HEK293T (cell line): ENCODE measurements around the gene KAT7.

Experiments
- ARNT ChIP-seq: fragments of 450-650 bp; IDR thresholded peaks from 2 replicates; pipeline ENCODE4 v1.6.1; 2017; ENCODE audit warnings: mild to moderate bottlenecking
- BHLHE40 ChIP-seq: fragments of 450-650 bp; IDR thresholded peaks from 2 replicates; pipeline ENCODE4 v1.6.1; 2016; ENCODE audit warnings: mild to moderate bottlenecking, moderate library complexity, borderline replicate concordance
- CTBP1 ChIP-seq: fragments of 450-650 bp; IDR thresholded peaks from 2 replicates; pipeline ENCODE4 v1.6.1; 2016; ENCODE audit warnings: borderline replicate concordance
- ELF4 ChIP-seq: fragments of 450-650 bp; IDR thresholded peaks from 2 replicates; pipeline ENCODE4 v1.6.1; 2017; ENCODE audit warnings: antibody characterized with exemption
- FOXA1 ChIP-seq: fragments of 450-650 bp; IDR thresholded peaks from 2 replicates; pipeline ENCODE4 v1.6.1; 2016; ENCODE audit warnings: mild to moderate bottlenecking
- FOXK2 ChIP-seq: fragments of 450-650 bp; IDR thresholded peaks from 2 replicates; pipeline ENCODE4 v1.6.1; 2016; ENCODE audit warnings: mild to moderate bottlenecking
- FOXM1 ChIP-seq: fragments of 450-650 bp; IDR thresholded peaks from 2 replicates; pipeline ENCODE4 v1.6.1; 2017; ENCODE audit warnings: mild to moderate bottlenecking, borderline replicate concordance
- L3MBTL2 ChIP-seq: fragments of 450-650 bp; conservative IDR thresholded peaks from 2 replicates; pipeline ENCODE4 v1.6.1; 2016; ENCODE audit warnings: mild to moderate bottlenecking
- SP1 ChIP-seq: fragments of 450-650 bp; IDR thresholded peaks from 2 replicates; pipeline ENCODE4 v1.6.1; 2017
- ZNF384 ChIP-seq: fragments of 450-650 bp; IDR thresholded peaks from 2 replicates; pipeline ENCODE4 v1.6.1; 2016
- TF ChIP-seq, protein P1 (sequence below): fragments of 450-650 bp; IDR thresholded peaks from 2 replicates; pipeline ENCODE4 v1.6.1; 2016

DNA sequence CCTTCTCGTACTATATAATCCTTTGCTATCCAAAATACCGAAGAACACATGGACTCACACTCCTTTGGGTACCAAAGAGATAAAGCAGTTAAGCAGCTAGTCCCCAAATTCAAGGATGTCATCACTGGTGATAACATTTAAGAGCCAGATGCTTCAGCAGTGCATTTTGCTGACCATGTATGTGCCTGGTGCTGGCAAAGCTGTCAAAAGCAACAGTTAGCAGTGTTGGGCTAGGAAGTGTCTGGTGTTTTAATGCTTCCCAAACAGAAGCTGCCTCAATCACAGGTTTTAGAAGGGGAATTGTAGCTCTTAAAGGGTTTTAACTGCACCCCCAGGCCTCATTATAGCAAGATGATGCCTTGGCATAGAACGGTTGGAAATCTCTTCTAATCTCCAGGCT is 29.3 kb upstream of the KAT7 start:
- TF ChIP-seq SP1 (no peak), ARNT (no peak), BHLHE40 (no peak), ELF4 (no peak), FOXM1 (no peak), FOXA1 (no peak), FOXK2 (no peak), CTBP1 (no peak), ZNF384 (no peak), L3MBTL2 (no peak)
- TF ChIP-seq, protein P1, sequence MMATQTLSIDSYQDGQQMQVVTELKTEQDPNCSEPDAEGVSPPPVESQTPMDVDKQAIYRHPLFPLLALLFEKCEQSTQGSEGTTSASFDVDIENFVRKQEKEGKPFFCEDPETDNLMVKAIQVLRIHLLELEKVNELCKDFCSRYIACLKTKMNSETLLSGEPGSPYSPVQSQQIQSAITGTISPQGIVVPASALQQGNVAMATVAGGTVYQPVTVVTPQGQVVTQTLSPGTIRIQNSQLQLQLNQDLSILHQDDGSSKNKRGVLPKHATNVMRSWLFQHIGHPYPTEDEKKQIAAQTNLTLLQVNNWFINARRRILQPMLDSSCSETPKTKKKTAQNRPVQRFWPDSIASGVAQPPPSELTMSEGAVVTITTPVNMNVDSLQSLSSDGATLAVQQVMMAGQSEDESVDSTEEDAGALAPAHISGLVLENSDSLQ: no peak
